Neural crest cell (in vitro differentiated cells): ENCODE data around the gene LTV1. TPM values are rescaled to one million over a fixed set of nuclear protein-coding genes. Genes with fewer than 3 reads are reported as not detected.

Source experiments
- DNase-seq: peaks from one replicate; pipeline ENCODE4 v3.0.0; 2021; ENCODE audit warnings: low read depth, mixed read lengths, low spot score
- H3K27ac Mint-ChIP-seq: one replicate; pipeline ENCODE4 v1.8.0; 2021; ENCODE audit warnings: mild to moderate bottlenecking, mixed read lengths; ENCODE audit not compliant: unreplicated experiment
- H3K27me3 Mint-ChIP-seq: 2 replicates; pipeline ENCODE4 v1.8.0; 2021; ENCODE audit warnings: low read depth, mild to moderate bottlenecking, mixed read lengths
- H3K36me3 Mint-ChIP-seq: 2 replicates; pipeline ENCODE4 v1.8.0; 2021; ENCODE audit warnings: low read depth, mild to moderate bottlenecking, mixed read lengths
- H3K4me1 Mint-ChIP-seq: 2 replicates; pipeline ENCODE4 v1.8.0; 2021; ENCODE audit warnings: mixed read lengths
- H3K4me3 Mint-ChIP-seq: one replicate; pipeline ENCODE4 v1.8.0; 2021; ENCODE audit warnings: mild to moderate bottlenecking, mixed read lengths
- H3K9me3 Mint-ChIP-seq: 2 replicates; pipeline ENCODE4 v1.8.0; 2021; ENCODE audit warnings: mixed read lengths
- CTCF ChIP-seq: fragments of 200-600 bp; sonication (generic); conservative IDR thresholded peaks from 2 replicates; pipeline ENCODE4 v1.5.0; 2021; ENCODE audit warnings: antibody characterized with exemption, mild to moderate bottlenecking
- total RNA-seq: library from RNA; stranded (reverse); gene quantifications from 2 replicates; pipeline ENCODE4 v1.2.1, GENCODE V29; 2021

Gene LTV1
- total RNA-seq, 1 donor from 2014 or later, result 33.1 TPM

- no peaks in the 10 kb centered on the region for H3K27me3 Mint-ChIP-seq
- TF ChIP-seq CTCF, result no peak
- no peaks in the 10 kb centered on the region for H3K36me3 Mint-ChIP-seq
- H3K4me3 Mint-ChIP-seq, result no peak overlapping the region
- peaks cover 4% of the 10 kb centered on the region for H3K4me1 Mint-ChIP-seq
- H3K9me3 Mint-ChIP-seq, result no peaks in the 10 kb centered on the region
- no peak overlapping the region for H3K27ac Mint-ChIP-seq
- no peak for DNase-seq
These were observed 59.7 kb downstream of the LTV1 start for GRCh38 chr6:143902827-143903226.

- no peak for TF ChIP-seq CTCF
- Mint-ChIP-seq H3K27ac (no peak overlapping the region), H3K4me1 (no peaks in the 10 kb centered on the region), H3K4me3 (no peak overlapping the region), H3K9me3 (peaks cover 14% of the 10 kb centered on the region), H3K27me3 (no peaks in the 10 kb centered on the region), H3K36me3 (peaks cover 12% of the 10 kb centered on the region)
- DNase-seq, result no peak
These were observed 67.9 kb downstream of the LTV1 start for GRCh38 chr6:143911028-143911427.

- H3K27ac Mint-ChIP-seq, result no peak overlapping the region
- no peak overlapping the region for H3K4me3 Mint-ChIP-seq
- H3K9me3 Mint-ChIP-seq, result peaks cover 14% of the 10 kb centered on the region
- TF ChIP-seq CTCF, result no peak
- DNase-seq, result no peak
- H3K4me1 Mint-ChIP-seq, result no peaks in the 10 kb centered on the region
- peaks cover 12% of the 10 kb centered on the region for H3K36me3 Mint-ChIP-seq
- no peaks in the 10 kb centered on the region for H3K27me3 Mint-ChIP-seq
These were observed 69.5 kb downstream of the LTV1 start for GRCh38 chr6:143912671-143913070.

Other genes with a start within 250 kb of the LTV1 start
- 15.1 and 17.9 TPM in 2 replicates for gene PHACTR2, start 165.4 kb upstream of the LTV1 start, total RNA-seq
- not detected in 2 replicates for gene ZC2HC1B, start 21.1 kb downstream of the LTV1 start, total RNA-seq
- 29.7 and 29.9 TPM in 2 replicates for gene PLAGL1, start 164.9 kb downstream of the LTV1 start, total RNA-seq